ENCODE results near the gene ANO3. TPM values are rescaled to one million over a fixed set of nuclear protein-coding genes. Genes with fewer than 3 reads are reported as not detected.

Gene ANO3
- total and polyA plus RNA-seq, 4 experiments from 2014 or later: not detected

DNA sequence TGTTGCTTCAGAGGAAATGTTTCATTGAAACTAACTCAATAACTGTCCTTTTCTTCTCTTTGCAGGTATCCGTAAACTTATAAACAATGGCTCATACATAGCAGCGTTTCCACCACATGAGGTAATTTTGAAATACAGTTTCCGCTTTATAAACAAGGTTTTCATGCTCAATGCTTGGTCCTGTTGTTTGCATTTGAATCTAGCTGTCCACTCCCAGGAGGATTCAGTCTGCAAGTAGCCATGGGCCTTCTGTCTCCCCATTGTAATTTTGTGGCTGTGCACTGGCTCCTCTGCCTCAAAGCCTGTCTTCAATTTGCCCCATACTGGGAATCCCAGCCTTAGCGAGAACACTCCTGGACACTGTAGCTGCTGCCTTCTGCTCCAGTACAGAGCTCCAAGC, 205.4 kb downstream of the ANO3 start:
- Mint-ChIP-seq H3K27ac (no peak overlapping the region), H3K36me3 (no peaks in the 10 kb centered on the region), H3K9me3 (peaks cover 0 to 15% (median 9%) of the 10 kb centered on the region in 8 donors), H3K4me3 (no peak overlapping the region), H3K27me3 (no peaks in the 10 kb centered on the region), H3K4me1 (no peaks in the 10 kb centered on the region)
- Histone ChIP-seq H3K27me3 (ENCODE audit: insufficient read depth, low read length) (no peaks in the 10 kb centered on the region), H3K9me3 (ENCODE audit: control insufficient read depth in 1 of 2, low read length in 2 of 2) (no peaks in the 10 kb centered on the region), H3K4me3 (ENCODE audit: low read length in 2 of 2) (no peak overlapping the region), H3K27ac (ENCODE audit: low read depth, low read length) (no peak overlapping the region), H3K36me3 (ENCODE audit: insufficient read depth, low read length) (no peaks in the 10 kb centered on the region), H3K4me1 (ENCODE audit: insufficient read depth, low read length) (no peaks in the 10 kb centered on the region)
- no peak for DNase-seq
- ChIA-PET POLR2A (ENCODE audit: partially characterized antibody) (no interaction called here), CTCF (ENCODE audit: partially characterized antibody) (no interaction called here)
- intact Hi-C loops (cut with micrococcal nuclease): no loop called here

- Mint-ChIP-seq H3K9me3 (peaks cover 2 to 19% (median 10%) of the 10 kb centered on the region in 8 donors), H3K36me3 (no peaks in the 10 kb centered on the region), H3K4me1 (no peaks in the 10 kb centered on the region), H3K27me3 (no peaks in the 10 kb centered on the region), H3K4me3 (no peak overlapping the region), H3K27ac (no peak overlapping the region)
- intact Hi-C loops (cut with micrococcal nuclease): no loop called here
- Histone ChIP-seq H3K4me3 (ENCODE audit: low read length in 2 of 2) (no peak overlapping the region), H3K4me1 (ENCODE audit: insufficient read depth, low read length) (no peaks in the 10 kb centered on the region), H3K36me3 (ENCODE audit: insufficient read depth, low read length) (no peaks in the 10 kb centered on the region), H3K27me3 (ENCODE audit: insufficient read depth, low read length) (no peaks in the 10 kb centered on the region), H3K27ac (ENCODE audit: low read depth, low read length) (no peak overlapping the region), H3K9me3 (ENCODE audit: control insufficient read depth in 1 of 2, low read length in 2 of 2) (no peaks in the 10 kb centered on the region)
- ChIA-PET CTCF (ENCODE audit: partially characterized antibody) (no interaction called here), POLR2A (ENCODE audit: partially characterized antibody) (no interaction called here)
- no peak for DNase-seq
These were observed 207.6 kb downstream of the ANO3 start for GRCh38 chr11:26539517-26539916.

GRCh38 chr11:26541870-26542269, 209.9 kb downstream of the ANO3 start:
- intact Hi-C loops (cut with micrococcal nuclease): no loop called here
- ChIA-PET CTCF (ENCODE audit: partially characterized antibody) (no interaction called here), POLR2A (ENCODE audit: partially characterized antibody) (no interaction called here)
- Mint-ChIP-seq H3K4me3 (no peak overlapping the region), H3K9me3 (peaks cover 2 to 19% (median 11%) of the 10 kb centered on the region in 8 donors), H3K36me3 (no peaks in the 10 kb centered on the region), H3K27ac (no peak overlapping the region), H3K27me3 (no peaks in the 10 kb centered on the region), H3K4me1 (no peaks in the 10 kb centered on the region)
- H3K27ac ChIP-seq (ENCODE audit: low read depth, low read length): no peak overlapping the region
- DNase-seq: no peak
- H3K4me3 ChIP-seq (ENCODE audit: low read length in 2 of 2): no peak overlapping the region
- no peaks in the 10 kb centered on the region for H3K9me3 ChIP-seq (ENCODE audit: control insufficient read depth in 1 of 2, low read length in 2 of 2)
- no peaks in the 10 kb centered on the region for H3K27me3 ChIP-seq (ENCODE audit: insufficient read depth, low read length)
- no peaks in the 10 kb centered on the region for H3K36me3 ChIP-seq (ENCODE audit: insufficient read depth, low read length)
- no peaks in the 10 kb centered on the region for H3K4me1 ChIP-seq (ENCODE audit: insufficient read depth, low read length)

- Histone ChIP-seq H3K4me1 (ENCODE audit: insufficient read depth, low read length) (no peaks in the 10 kb centered on the region), H3K9me3 (ENCODE audit: control insufficient read depth in 1 of 2, low read length in 2 of 2) (no peaks in the 10 kb centered on the region), H3K27me3 (ENCODE audit: insufficient read depth, low read length) (no peaks in the 10 kb centered on the region), H3K36me3 (ENCODE audit: insufficient read depth, low read length) (no peaks in the 10 kb centered on the region), H3K4me3 (ENCODE audit: low read length in 2 of 2) (no peak overlapping the region), H3K27ac (ENCODE audit: low read depth, low read length) (no peak overlapping the region)
- H3K36me3 Mint-ChIP-seq: no peaks in the 10 kb centered on the region
- intact Hi-C loops (cut with micrococcal nuclease): no loop called here
- no peaks in the 10 kb centered on the region for H3K4me1 Mint-ChIP-seq
- H3K27ac Mint-ChIP-seq: no peak overlapping the region
- ChIA-PET CTCF (ENCODE audit: partially characterized antibody) (no interaction called here), POLR2A (ENCODE audit: partially characterized antibody) (no interaction called here)
- DNase-seq: no peak
- no peak overlapping the region for H3K4me3 Mint-ChIP-seq
- peaks cover 0 to 11% (median 4%) of the 10 kb centered on the region in 8 donors for H3K9me3 Mint-ChIP-seq
- no peaks in the 10 kb centered on the region for H3K27me3 Mint-ChIP-seq
These were observed 217.2 kb downstream of the ANO3 start for GRCh38 chr11:26549176-26549575.

GRCh38 chr11:26550022-26550421, 218.1 kb downstream of the ANO3 start:
- Histone ChIP-seq H3K9me3 (ENCODE audit: control insufficient read depth in 1 of 2, low read length in 2 of 2) (no peaks in the 10 kb centered on the region), H3K4me1 (ENCODE audit: insufficient read depth, low read length) (no peaks in the 10 kb centered on the region), H3K27me3 (ENCODE audit: insufficient read depth, low read length) (no peaks in the 10 kb centered on the region), H3K36me3 (ENCODE audit: insufficient read depth, low read length) (no peaks in the 10 kb centered on the region), H3K27ac (ENCODE audit: low read depth, low read length) (no peak overlapping the region), H3K4me3 (ENCODE audit: low read length in 2 of 2) (no peak overlapping the region)
- Mint-ChIP-seq H3K27me3 (no peaks in the 10 kb centered on the region), H3K4me3 (no peak overlapping the region), H3K36me3 (no peaks in the 10 kb centered on the region), H3K9me3 (peaks cover 2 to 11% (median 5%) of the 10 kb centered on the region in 8 donors), H3K27ac (no peak overlapping the region), H3K4me1 (no peaks in the 10 kb centered on the region)
- no peak for DNase-seq
- intact Hi-C loops (cut with micrococcal nuclease): no loop called here
- POLR2A ChIA-PET (ENCODE audit: partially characterized antibody): no interaction called here
- CTCF ChIA-PET (ENCODE audit: partially characterized antibody): no interaction called here

DNA sequence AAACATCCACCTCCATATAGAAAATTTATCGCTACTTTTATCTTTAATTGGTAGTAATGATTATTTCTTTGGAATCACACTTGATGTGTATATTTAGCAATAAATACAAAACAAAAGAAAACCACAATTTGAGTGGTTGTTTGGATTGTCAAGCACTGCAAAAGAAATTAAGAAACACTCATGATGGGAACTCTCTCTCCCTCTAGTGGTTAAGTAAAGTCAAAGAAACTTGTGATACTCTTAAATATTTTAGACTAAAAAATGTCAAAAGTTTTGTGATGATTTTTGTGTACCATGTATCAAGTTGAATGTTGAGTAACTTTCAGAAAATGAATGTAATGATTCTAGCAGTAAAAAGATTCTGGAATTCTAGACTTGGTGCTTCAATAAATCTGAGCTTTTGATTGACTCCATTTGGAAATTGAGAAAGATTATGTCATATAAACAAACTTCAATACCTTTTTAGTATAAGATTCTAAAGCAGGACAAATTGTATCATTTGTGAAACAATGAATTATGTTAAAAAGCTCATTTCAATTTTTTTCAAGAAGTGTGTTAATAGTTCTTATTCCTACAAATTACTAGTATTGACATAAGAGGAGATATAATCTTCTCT, 219.4 kb downstream of the ANO3 start:
- Mint-ChIP-seq H3K4me1 (no peaks in the 10 kb centered on the region), H3K9me3 (peaks cover 2 to 11% (median 5%) of the 10 kb centered on the region in 8 donors), H3K36me3 (no peaks in the 10 kb centered on the region), H3K27ac (no peak overlapping the region), H3K27me3 (no peaks in the 10 kb centered on the region), H3K4me3 (no peak overlapping the region)
- no peak for DNase-seq
- H3K27ac ChIP-seq (ENCODE audit: low read depth, low read length): no peak overlapping the region
- ChIA-PET CTCF (ENCODE audit: partially characterized antibody) (no interaction called here), POLR2A (ENCODE audit: partially characterized antibody) (no interaction called here)
- no peak overlapping the region for H3K4me3 ChIP-seq (ENCODE audit: low read length in 2 of 2)
- intact Hi-C loops (cut with micrococcal nuclease): no loop called here
- H3K27me3 ChIP-seq (ENCODE audit: insufficient read depth, low read length): no peaks in the 10 kb centered on the region
- no peaks in the 10 kb centered on the region for H3K9me3 ChIP-seq (ENCODE audit: control insufficient read depth in 1 of 2, low read length in 2 of 2)
- no peaks in the 10 kb centered on the region for H3K36me3 ChIP-seq (ENCODE audit: insufficient read depth, low read length)
- no peaks in the 10 kb centered on the region for H3K4me1 ChIP-seq (ENCODE audit: insufficient read depth, low read length)

- intact Hi-C loops (cut with micrococcal nuclease): no loop called here
- Mint-ChIP-seq H3K27me3 (no peaks in the 10 kb centered on the region), H3K4me1 (no peaks in the 10 kb centered on the region), H3K36me3 (no peaks in the 10 kb centered on the region), H3K27ac (no peak overlapping the region), H3K4me3 (no peak overlapping the region), H3K9me3 (peaks cover 2 to 11% (median 7%) of the 10 kb centered on the region in 8 donors)
- no peak for DNase-seq
- ChIA-PET POLR2A (ENCODE audit: partially characterized antibody) (no interaction called here), CTCF (ENCODE audit: partially characterized antibody) (no interaction called here)
- no peak overlapping the region for H3K27ac ChIP-seq (ENCODE audit: low read depth, low read length)
- H3K36me3 ChIP-seq (ENCODE audit: insufficient read depth, low read length): no peaks in the 10 kb centered on the region
- H3K4me3 ChIP-seq (ENCODE audit: low read length in 2 of 2): no peak overlapping the region
- no peaks in the 10 kb centered on the region for H3K9me3 ChIP-seq (ENCODE audit: control insufficient read depth in 1 of 2, low read length in 2 of 2)
- H3K27me3 ChIP-seq (ENCODE audit: insufficient read depth, low read length): no peaks in the 10 kb centered on the region
- no peaks in the 10 kb centered on the region for H3K4me1 ChIP-seq (ENCODE audit: insufficient read depth, low read length)
These were observed 221.3 kb downstream of the ANO3 start for GRCh38 chr11:26553182-26553581.

GRCh38 chr11:26554455-26554854, 222.5 kb downstream of the ANO3 start:
- POLR2A ChIA-PET (ENCODE audit: partially characterized antibody): no interaction called here
- no peak overlapping the region for H3K4me3 ChIP-seq (ENCODE audit: low read length in 2 of 2)
- no peak for DNase-seq
- no peaks in the 10 kb centered on the region for H3K9me3 ChIP-seq (ENCODE audit: control insufficient read depth in 1 of 2, low read length in 2 of 2)
- Mint-ChIP-seq H3K36me3 (no peaks in the 10 kb centered on the region), H3K4me3 (no peak overlapping the region), H3K27ac (no peak overlapping the region), H3K9me3 (peaks cover 2 to 9% (median 7%) of the 10 kb centered on the region in 8 donors), H3K4me1 (no peaks in the 10 kb centered on the region), H3K27me3 (no peaks in the 10 kb centered on the region)
- CTCF ChIA-PET (ENCODE audit: partially characterized antibody): no interaction called here
- H3K4me1 ChIP-seq (ENCODE audit: insufficient read depth, low read length): no peaks in the 10 kb centered on the region
- intact Hi-C loops (cut with micrococcal nuclease): no loop called here
- H3K27ac ChIP-seq (ENCODE audit: low read depth, low read length): no peak overlapping the region
- no peaks in the 10 kb centered on the region for H3K27me3 ChIP-seq (ENCODE audit: insufficient read depth, low read length)
- H3K36me3 ChIP-seq (ENCODE audit: insufficient read depth, low read length): no peaks in the 10 kb centered on the region

Data from CD4-positive, alpha-beta memory T cell (primary cell).